Frontal cortex (tissue), 4 donors: ENCODE measurements around the gene CDH4. TPM values are rescaled to one million over a fixed set of nuclear protein-coding genes. Genes with fewer than 3 reads are reported as not detected.

ENCODE experiments used
- DNase-seq, 2 donors: peaks; one replicate each; pipeline ENCODE4 v3.0.0; 2012; ENCODE audit warnings: low spot score in 2 of 2
- FAIRE-seq: peaks from 2 replicates; lab custom pipeline; 2012; peaks lifted over from hg19 to GRCh38; lab: Jason Lieb, UNC
- total RNA-seq: library from RNA; depleted of rRNA; stranded (reverse); fragments of >200 nt; gene quantifications from one replicate; pipeline ENCODE4 v1.2.3, GENCODE V29; 2014
- donor health status: control.
- donor health status: control.
- donor health status: control.

CDH4 gene
- total RNA-seq, 1 donor from 2014 or later: 22.8 TPM

DNA sequence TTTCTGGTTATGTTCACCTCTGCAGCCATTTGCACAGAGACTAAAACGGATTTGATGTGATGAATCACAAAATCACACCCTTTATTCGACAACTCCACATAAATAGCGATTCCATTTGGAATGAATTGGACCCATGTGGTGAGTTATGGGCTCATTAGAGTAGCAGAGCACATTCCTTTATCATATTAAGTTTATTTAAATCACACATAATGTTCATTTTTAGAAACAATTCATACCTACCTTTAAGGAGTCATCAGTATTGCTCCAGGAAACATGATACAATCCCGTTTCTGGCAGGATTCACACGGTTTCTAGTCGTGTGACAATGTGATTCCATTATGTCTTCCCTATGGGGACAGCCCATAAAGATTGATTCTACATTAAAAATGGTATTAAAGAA lies 303.5 kb downstream of the CDH4 start:
- DNase-seq: no peak
- FAIRE-seq: no peak

DNA sequence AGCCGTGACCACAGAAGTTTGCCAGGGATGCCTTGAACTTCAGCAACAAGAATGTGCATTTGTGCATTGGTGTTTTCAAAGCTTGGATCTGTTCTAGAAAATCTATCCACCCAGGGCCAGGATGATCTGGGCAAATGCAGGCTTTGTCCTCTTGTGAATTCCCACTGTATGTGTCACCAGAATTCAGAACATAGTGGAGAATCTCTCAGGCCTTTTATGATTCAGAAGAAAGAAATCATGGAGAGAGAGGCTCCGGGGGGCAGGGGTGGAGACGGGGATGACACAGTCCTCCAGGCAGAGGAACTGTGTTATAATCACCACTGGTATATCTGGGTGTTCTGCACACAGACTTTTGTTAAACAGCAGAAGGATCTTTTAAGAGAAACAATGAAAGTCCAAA lies 304.1 kb downstream of the CDH4 start:
- FAIRE-seq: no peak
- DNase-seq: no peak

DNA sequence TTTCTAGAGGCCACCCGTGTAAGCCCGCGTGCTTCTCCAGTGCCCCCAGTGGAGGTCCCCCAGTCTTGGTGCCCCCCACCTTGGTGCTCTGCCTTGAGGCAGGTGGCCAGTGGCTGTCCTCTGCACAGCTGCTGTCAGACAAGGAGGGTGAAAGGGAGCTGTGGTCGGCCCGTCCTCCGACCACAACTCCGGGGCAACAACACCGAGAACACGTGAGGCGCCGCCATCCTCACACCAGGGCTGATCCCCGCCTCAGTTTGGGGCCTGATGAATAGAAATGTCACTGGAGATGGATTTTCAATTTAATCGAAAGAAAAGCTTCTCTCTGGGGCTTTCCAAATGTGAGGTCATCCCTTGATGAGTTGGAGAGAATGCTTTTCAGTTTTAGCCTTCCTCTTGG lies 304.6 kb downstream of the CDH4 start:
- FAIRE-seq: no peak
- DNase-seq: no peak

DNA sequence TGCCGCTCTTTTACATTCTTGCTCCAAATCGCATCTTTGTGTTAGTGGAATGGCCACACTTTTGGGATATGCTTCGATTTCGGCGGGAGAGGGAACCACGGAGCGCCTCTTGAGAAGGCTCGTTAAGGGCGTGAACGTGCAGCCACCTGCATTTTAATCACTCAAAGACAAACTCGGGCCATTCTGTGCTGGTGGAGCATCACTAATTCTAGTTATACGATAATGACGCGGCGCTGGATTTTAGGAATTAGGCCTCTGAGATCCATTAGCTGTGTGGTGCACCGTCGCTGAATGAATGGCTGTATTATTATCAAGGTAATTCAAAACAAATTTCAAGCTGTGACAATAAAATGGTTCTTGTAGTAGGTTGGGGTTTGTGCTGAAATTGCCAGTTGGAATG lies 305.6 kb downstream of the CDH4 start:
- FAIRE-seq: no peak

DNA sequence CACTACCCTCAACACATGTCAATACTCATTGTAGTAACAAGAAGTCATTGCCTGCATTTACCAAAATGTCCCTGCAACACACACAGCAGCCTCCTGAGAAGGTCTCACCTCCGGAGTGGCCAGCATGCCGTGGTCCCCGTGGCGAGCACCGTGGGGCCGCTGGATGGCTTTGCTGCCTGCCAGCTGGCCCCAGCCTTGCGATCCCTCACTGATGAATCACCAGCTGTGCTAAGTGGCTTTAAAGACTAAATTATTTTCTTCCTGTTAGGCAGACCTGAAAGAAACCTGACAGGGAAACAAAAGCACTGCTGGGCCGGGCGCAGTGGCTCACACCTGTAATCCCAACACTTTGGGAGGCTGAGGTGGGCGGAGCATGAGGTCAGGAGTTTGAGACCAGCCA lies 306.7 kb downstream of the CDH4 start:
- no peak for FAIRE-seq
- no peak for DNase-seq

More for the DNA sequence above, 305.6 kb downstream of the CDH4 start:
- no peak for DNase-seq

DNA sequence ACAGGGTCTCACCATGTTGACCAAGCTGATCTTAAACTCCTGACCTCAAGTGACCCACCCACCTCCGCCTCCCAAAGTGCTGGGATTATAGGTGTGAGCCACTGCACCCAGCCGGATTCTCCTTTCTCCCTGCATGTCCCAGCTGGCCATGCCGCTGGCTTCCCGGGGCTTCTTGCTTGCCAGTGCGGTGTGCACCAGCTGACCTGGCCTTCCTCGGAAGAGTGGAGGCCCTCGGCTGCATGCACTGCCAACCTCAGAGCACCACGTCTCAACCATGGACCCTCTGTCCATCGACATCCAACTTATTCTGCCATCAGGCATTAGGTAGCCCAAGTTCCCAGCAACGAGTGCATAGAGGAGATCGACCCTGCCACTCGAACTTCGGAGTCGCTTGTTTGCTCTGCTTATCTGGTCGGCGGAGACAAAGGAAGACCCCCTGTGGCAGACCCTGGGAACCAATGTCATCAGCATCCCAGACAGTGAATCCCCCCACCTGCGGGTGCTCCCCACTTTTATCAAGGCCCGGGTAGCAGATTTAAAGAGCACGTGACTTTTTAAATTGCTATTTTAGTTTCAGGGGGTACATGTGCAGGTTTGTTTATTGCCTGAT lies 307.8 kb downstream of the CDH4 start:
- no peak for DNase-seq
- no peak for FAIRE-seq

DNA sequence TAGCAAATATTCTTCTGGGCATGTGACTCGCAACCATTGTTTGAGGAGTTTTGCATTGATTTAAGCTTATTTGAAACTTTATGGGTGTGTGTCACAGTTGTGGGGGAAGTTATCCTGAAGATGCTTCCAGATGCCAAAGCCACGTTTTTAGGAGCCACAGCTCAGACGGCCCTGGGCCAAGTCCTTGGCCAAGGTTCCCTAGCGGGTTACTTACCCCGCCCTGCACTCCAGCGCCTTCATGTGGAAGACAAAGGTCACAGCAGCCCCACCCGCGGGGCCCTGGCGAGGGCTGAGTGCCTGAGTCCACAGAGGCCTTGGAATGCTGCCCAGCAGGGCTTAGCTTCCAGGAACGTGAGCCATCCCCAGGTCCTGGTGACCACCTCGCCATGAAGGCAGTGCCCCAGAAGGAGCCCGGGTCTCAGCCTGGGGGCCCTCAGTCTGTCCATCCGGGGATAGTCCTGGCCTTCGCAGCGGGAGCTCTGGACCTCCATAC lies 308.3 kb downstream of the CDH4 start:
- DNase-seq (no peak), FAIRE-seq (no peak)

DNA sequence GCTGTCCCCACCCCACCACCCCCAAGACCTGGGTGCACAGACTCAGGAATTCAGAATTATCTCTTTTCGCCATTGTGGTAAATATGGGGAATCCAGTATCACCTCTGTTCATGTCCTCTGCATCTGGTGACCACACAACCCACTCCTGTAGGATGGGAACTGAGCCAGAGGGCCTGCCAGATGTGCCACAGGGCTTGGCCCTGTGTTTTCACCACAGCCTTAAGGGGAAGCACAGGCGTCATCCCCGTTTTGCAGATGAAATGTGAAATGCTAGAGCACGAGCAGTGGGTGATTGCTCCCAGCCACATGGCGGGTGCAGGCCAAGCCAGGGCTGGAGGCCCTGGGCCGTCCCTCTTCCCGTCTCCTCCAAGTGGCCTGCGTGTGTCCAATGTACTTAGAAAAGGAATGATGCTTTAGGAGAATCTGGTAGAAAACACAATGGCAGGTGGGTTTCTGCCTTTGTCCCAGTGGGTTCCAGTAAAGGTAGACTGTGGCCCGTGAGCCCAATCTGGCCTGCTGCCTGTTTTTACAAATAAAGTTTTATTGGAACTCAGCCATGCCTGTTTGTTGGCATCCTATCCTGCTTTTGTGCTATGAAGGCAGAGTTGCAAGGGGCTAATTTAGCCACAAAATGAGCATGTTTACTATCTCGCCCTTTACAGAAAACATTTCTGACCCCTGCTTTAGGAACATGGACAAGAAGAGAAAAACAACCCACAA lies 309.2 kb downstream of the CDH4 start:
- FAIRE-seq: no peak
- DNase-seq: no peak

DNA sequence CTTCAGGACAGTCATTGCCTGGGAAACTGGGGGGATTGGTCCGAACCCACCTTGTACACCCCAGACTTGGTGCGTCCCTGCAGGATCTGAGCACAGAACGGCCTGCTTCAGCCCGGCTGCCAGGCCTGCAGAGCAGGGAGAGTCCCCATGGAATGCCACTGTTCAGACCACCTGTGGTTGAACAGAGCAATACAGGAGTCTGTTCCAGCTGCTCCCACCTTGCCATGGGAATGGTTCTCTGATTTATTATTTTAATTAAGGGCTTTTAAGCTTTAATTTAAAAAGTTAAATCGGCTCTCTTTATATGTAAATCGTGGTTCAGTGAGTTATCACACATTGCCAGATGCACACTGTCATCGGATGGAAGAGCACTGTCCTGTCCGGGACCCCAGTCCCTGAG lies 310.4 kb downstream of the CDH4 start:
- FAIRE-seq: no peak
- DNase-seq: no peak

DNA sequence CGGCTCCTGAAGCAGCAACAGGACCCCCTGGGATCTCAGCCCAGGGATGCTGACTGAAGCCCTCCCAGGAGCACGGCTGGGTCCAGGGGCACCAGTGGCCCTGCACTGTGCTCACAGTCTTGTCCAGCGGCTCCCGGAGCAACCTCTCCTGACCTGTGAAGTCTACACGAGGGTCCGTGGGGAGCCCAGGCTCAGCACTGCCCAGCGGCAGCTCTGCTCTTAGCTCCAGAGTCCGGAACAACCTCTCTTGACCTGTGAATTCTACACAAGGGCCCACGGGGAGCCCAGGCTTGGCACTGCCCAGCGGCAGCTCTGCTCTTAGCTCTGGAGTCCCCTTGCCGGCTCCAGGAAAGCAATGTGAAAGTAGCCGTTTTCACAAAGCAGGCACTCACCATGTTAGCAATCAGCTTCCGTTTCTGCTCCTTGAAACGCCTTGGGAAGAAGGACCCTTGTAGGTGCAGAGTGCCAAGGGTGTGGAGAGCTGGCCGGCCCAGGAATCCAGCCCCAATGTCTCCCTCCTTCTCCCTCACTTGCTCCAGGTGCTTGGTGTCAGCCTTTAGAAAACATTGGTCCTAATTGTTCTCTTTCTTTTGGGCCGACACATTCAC lies 310.9 kb downstream of the CDH4 start:
- DNase-seq: no peak
- FAIRE-seq: no peak

DNA sequence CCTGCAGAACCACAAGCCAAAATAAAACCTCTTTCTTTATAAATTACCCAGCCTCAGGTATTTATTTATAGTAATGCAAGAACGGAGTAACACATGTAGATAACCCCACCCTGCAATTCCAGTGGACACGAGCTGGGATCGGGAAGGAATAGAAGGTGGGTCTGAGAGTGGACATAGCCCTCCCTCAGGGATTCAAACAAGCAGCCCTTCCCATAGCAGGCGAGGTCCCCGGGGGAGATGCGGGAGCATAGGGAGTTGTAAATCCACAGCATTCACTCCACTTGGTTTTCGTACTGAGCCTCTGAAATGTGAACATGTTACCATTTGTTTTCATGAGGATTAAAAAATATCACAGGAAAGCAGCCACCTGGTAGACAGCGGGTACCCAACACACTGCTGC lies 312.6 kb downstream of the CDH4 start:
- DNase-seq (no peak), FAIRE-seq (no peak)

DNA sequence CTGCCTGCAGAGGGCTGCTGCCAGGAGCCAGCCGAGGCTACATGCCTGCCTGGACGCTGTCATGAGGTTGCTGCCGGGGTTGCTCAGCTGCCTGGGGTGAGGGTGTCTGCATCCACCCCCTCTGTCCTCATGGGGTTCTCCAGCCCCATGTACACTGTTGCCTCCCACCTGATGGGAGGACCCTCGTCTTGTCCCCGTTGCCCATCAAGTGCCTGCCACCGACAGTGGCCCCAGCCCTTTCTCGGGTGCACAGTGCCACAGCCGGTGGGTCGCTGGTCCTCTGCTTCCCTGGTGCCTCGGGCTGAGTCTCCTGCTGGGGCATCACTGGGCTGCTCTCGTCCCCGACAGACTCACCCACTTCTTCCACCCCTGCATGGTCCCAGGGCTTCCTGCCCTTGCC lies 313.7 kb downstream of the CDH4 start:
- FAIRE-seq (no peak), DNase-seq (no peak)

DNA sequence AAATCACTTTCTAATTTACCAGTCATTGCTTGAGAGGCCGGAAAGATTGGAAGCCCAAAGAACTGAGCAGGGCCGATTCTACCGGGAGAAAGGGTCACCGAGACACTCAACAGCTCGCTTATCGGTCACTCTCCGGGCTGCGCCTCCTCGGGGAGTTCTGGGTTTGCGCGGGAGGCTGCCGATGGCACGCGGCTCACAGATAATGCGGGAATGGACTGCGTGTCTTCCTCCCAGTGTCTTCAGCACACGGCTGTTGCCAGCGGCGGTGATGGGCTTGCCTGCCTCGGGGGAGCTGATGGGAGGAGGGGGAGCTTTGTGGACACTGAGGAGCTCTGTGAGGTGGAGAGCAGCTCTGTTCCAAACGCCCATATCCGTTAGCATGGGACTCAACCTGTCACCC lies 314.6 kb downstream of the CDH4 start:
- DNase-seq (no peak), FAIRE-seq (no peak)

DNA sequence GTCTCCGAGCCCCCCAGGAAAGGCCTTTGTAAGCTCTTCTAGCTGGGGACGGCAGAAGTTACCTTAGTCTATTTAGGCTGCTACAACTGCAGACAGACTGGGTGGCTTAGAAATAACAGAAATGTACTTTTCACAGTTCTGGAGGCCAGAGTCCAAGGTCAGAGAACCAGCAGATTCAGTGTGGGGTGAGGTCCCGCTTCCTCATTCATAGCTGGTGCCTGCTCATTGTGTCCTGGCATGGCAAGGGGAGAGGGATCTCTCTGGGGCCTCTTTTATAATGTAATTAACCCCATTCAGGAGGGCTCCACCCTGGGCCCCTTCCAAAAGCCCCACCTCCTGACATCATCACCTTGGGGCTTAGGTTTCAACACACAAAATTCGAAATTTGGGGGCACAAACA lies 315.1 kb downstream of the CDH4 start:
- DNase-seq (no peak), FAIRE-seq (no peak)

DNA sequence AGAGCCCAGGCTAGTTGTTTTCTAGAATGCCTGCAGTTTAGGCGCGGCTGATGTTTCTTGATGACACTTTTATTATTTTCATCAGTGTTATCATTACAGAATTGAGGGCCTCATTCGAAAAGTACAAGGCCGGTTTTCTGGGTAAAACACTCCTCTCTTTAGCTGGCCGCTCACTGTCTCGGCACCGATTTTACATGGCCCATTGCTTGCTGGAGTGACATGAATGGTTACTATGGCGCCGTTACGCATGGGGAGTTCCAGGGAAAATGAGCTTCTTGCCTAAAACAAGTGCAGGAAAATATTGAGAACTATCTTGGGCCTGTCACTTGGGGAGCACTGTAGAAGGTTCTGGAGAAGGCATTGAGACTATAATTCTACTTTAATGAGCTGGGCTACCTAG lies 317.8 kb downstream of the CDH4 start:
- FAIRE-seq (no peak), DNase-seq (no peak)

DNA sequence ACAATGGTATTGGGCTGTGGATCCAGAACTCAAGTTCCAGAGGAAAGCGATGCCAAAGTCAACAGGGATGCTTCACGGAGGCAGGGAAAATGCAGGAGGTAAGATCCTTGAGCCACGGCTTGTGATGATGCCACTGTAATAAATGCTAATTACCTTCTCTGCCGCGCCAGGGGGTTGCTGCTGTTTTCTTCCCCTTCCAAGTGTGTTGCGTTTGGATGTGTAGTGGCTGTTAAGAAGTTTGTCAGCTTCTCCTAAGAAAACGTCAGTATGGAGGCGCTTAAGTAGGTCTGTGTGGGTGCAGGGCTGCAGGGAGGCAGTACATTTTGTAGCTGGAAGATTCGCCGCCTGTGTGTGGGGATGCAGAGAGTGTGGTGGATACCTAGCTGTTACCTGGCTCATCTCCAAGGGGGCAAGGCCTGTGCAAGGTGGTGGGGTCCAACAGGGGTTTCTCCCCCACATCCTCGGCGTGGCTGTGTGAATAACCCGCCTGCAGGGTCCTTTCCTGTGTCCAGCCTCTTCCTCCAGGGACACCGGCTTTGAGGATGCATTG lies 318.7 kb downstream of the CDH4 start:
- DNase-seq (peak in 1 of 2 donors; percentile 29), FAIRE-seq (no peak)

DNA sequence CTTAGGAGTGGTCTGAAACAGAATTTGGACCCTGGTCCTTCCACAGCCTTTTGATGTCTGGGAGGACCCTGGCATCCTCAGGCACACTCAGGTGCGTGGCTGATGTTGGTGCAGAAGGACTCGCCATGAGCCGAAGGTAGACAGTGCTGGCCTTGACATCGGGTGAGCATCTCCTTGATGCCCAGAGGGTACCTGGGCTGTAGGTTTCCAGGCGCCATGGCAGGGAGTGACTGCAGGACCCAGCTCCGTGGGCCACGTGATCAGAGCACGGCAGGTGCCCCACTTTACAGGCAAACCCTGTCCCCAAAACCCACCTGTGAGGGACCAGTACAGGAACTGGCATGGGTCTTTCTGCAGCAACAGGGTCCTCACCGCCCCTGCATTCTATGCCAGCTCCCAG lies 319.2 kb downstream of the CDH4 start:
- no peak for DNase-seq
- no peak for FAIRE-seq

DNA sequence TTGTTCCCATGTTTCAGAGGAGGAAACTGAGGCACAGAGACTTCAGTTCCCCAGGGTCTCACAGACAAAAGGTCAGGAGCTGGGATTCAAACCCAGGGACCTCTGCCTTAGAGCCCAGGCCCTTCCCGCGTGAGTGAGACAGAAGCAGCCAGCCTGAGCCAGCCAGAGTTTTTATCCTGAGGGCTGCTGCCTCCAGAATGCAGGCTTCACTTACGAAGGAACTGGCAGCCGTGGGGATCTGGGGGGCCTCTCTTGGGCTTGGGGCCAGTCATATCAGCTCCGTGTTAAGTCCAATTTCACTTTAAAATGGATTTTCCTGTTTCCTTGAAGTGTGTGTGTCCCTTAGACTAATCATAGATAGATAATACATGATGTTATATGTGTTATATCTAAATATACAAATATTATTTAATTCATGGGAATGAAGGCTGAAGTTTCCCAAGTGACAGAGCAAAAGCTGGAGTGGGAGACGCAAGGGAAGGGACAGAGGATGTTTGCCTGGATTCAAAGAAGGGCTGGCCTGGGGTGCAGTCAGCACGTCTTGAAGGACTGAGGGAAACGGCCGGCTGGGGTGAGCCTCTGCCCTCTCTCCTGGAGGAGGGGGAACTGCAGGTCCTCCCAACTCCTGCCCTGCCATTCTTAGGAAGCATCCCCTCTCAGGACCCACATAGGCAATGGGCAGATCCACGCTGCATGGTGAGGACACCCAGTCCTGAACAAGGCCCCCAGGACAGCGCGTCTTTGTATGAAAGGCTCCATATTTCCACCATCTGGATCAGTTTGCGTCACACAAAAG lies 320.1 kb downstream of the CDH4 start:
- DNase-seq: no peak
- no peak for FAIRE-seq

DNA sequence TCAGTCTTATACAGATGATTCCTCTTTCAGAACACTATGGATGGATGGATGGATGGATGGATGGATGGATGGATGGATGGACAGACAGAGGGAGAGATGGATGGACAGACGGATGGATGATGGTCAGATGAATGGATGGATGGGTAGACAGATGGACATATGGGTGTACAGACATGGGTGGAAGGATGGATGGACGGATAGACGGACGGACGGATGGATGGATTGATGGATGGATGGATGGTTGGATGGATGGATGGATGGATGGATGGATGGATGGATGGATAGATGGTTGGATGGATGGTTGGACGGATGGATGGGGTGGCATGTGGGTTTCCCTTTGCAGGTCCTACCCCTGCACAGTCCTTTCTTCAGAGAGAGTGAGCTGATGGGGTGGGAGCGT lies 320.7 kb downstream of the CDH4 start:
- DNase-seq: no peak
- FAIRE-seq: no peak
